ENCODE measurements around the gene TEX10.

GRCh38 chr9:100366121-100366520, 13.4 kb upstream of the TEX10 start:
- TF ChIP-seq CTCF (IDR thresholded peaks at IDR 0.05) (no peak), POLR2A (IDR thresholded peaks at IDR 0.05) (no peak), POLR2AphosphoS5 (IDR thresholded peaks at IDR 0.05) (no peak), EP300 (IDR thresholded peaks at IDR 0.05) (no peak)

All from suprapubic skin (tissue), 4 donors.